Activated T-helper 9 cell treated with anti-CD3 and anti-CD28 coated beads, Interleukin-2, amount 50 U/mL, for 16 hours (primary cell): ENCODE measurements around the gene RFPL3.
"Not testable (repeated sequence)": the region's sequence is repeated elsewhere in the genome, so short reads cannot be mapped to it uniquely, and the experiment has no call there.

ENCODE experiments used
- DNase-seq: peaks from one replicate; pipeline ENCODE4 v3.0.0-alpha.2; 2020; ENCODE audit warnings: low read depth

RFPL3 gene

DNA sequence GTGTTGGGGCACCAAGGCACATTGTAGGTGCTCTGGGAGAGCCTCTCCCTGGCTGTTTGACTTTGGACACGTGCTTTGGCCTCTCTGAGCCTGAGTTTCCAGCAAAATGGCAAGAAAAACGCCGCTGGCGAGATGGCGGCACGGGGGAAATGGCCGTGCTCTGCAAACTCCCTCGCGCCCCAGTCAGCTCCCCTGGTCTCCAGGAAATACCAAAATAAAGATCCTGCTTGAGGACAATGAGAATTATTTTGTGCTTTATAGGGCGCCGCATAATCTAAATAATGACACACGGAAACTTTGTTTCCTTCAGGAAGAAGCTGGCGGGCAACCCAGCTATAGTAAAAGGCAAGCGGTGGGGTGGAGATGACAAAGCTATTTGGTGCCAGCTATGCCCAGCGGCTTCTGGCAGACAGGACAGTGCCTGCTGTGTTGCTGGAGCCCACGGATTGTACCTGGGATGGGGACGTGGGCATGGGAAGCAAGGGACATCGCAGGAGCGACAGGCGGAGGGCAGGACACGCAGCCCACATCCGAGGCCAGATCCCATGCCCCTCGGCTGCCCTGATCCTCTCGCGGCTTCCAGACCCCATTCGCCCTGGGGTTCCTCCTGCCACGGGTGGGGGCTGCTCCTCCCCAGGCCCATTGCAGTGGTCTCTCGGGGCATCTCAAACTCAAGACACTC lies 26.3 kb upstream of the RFPL3 start:
- no peak for DNase-seq

DNA sequence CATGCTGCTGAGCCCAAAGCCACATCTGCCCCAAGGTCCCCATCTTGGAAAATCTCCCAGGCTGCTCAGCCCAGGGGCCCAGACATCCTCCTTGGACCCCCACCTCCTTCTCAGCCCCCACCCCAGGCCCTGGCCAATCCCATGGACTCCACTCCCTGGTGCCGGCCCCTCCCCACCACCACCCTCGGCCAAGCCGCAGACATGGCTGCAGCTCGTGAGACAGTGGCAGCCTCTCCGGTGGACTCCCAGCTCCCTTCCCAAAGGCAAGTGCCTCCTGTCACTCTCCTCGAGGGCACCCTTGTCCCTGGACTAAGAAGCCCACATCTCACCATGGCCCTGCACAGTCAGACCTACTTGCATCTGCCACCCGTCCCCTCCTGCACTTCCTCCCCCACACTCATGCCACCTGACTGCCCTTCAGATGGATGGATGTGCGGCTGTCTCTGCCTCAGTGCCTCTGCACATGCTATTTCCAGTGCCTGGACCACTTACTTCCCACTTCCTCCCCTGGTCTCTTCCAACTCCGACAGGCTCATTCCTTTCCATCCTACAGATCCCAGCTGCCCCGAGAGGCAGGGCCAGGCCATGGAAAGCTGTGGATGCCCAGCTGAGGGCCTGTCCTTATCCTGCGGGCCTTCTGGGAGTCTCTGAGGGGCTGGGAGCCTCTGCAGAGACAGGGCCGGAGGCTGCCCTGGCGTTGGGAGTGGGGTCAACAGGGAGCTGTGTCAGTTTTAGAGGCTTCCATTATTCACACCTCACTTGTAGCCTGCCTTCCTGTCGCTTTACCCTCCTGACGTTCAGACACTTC lies 25.5 kb upstream of the RFPL3 start:
- no peak for DNase-seq

DNA sequence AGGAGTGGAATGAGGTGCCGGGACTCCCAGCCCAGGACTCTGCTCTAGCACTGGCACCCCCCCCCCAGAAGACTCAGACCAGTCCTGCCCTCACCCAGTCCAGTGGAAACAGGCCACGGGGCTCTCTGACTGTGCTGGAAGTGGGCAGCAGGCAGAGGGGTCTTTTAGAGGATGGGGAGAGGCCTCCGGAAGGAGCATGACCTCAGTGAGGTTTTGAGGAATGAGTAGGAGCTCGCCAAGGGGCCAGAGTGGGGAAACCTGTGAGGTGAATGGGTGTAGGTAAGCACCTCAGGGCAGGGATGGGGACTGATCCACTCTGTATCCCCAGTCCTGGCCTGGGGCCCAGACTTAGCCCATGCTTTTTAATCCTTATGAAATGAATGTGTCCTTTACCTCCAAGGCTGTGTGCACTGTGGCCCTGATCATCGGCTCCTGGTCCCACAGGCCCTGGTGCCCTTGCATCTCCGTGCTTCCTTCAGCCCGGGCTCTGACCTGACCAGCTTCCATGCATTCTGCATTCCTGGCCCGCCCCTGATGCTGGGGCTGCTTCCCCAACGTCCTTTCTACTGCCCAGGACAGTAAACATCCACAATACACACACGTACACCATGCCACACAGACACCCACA lies 24.4 kb upstream of the RFPL3 start:
- no peak for DNase-seq

DNA sequence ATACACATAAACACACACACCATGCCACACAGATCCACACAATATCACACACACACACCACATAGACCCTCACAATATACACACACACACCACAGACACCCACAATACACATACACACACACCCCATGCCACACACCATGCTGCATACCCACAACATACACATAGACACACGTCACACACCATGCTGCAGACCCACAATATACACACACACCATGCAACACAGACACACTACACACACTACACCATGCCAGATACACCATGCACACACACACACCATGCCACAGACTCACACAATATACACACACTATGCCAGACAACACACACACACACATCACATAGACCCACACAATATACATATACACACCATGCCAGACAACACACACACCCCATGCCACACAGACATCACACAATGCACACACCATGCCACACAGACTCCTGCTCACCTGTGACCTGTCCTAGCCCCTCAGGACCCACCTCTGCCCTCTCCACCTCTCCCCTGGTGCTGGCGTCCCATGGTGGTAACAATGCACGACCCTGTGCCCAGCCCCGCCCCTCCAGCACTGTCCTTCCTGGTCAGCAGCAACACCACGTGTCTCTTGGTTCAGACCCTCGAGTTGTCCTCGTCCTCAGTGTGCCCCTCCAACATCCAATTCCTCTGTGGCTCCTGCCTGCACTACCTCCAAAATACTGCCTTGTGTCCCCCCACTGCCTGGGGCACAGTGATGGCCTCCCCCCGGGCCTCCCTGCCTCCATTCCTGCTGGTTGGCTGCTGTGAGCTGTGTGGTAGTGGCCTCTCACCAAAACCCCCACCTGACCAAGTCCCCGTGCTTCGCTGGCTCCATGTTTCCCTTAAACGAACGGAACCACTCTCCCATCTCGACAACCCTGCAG lies 23.7 kb upstream of the RFPL3 start:
- DNase-seq, result no peak

DNA sequence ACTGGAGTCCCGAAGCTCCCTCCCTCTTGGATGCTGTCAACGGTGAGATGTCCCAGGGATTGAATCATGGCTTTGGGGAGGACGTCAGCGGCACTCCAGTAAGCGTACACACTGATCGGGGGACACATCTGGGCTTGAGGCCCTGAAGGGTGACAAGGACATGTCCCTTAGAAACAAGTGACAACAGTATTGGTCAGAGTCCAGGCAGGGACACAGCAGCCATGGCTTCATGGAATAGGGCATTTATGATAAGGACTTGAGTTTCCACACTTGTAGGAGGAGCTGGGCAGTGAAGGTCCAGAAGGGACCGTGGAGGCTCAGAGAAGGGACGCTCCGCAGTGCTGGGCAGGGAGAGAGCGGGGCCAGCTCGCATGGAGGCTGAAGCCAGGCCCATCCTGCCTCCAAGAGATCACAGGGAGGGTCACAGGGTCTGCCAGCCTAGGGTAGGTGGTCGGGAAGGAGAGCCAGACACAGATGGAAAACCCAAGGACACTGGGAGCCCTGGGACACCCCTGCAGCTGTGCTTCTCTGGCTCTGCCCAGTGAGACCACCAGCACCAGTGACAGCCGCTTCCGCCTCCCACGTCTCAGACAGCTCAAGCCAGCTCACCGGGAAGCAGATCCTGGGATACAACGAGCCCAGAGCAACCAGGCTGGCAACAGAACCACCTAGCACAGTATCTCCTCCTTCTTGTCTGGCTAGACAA lies 22.9 kb upstream of the RFPL3 start:
- no peak for DNase-seq

DNA sequence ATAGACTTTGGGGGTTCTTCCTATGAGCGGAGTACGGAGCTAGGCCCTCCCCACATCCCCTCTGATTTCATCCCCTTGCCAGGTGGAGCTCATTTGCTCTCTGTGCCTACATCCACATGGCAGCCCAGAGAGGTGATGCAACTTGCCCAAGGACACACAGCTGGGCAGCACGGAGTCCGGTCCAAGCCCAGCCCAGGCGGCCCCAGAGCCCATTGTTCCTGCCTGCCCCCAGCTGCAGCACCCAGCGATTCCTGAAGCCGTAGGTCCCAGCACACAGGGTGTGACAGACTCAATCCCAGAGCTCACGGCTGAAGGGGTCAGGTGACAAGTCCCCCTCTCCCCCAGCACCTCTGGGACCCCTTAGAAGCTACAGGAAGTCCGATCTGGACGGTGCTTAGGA lies 22.2 kb upstream of the RFPL3 start:
- DNase-seq, result no peak

DNA sequence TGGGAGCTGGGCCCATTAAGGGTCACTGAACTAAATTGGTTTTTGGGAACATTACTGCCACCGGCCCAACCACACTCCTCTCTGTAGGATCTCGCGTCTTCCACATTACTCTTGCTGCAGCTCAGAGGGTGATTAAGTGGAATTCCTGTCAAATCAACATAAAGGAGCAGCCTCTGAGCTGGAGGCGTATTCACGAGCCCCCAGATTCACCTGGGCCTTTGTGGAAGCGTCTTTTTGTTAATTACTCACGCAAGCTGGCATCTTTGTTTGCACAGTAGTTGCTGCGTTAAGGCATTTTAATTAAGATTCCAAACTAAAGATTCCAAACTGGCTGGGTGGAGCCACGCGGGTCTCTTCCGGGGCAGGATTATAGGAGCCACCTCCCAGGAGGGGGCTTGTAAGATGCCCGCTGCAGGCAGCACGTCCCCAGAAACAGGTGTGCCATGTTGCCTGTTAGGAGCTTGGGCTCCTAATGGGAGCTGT lies 21.5 kb upstream of the RFPL3 start:
- DNase-seq, result no peak

DNA sequence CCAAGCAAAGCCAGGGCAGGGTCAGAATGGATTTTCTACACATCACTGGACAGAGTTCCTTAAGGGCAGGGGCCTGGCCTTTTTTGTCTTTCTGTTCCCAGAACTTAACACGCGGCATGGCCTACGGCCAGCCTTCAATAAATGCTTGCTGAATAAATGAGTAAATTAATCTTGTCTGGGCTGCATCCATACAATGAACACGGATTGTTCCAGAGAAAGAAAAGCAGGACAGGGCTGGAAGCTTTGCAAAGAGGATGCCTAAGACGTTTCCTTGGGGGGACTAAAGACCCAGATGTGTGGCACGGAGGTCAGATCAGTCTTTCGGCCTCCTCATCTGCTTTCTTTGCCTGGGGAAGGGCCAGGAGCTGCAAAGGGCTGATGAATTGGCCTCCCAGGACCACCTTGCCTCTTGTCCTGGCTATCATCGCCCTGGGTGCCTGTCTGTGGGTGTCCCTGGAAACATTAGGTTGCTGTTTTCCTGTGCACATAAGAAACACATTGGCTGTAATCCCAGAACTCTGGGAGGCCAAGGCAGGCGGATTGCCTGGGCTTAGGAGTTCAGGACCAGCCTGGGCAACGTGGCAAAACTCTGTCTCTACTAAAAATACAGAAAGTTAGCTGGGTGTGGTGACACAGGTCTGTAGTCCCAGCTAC lies 20.8 kb upstream of the RFPL3 start:
- DNase-seq, result no peak

DNA sequence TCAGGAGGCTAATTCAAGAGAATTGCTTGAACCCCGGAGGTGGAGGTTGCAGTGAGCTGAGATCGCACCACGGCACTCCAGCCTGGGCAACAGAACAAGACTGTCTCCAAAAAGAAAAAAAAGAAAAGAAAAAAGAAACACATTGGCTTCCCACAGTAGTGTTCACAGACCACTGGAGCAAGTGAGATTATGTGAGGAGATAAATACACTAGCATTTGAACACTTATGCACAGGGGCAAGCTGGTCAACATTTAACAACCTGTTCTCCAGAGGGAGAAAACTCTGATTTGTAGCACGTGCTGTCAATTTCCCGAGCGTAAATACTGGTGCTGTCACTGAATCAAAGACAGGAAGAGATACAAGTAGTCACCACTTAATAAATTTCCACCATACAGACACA lies 20.2 kb upstream of the RFPL3 start:
- DNase-seq, result not testable (repeated sequence)

DNA sequence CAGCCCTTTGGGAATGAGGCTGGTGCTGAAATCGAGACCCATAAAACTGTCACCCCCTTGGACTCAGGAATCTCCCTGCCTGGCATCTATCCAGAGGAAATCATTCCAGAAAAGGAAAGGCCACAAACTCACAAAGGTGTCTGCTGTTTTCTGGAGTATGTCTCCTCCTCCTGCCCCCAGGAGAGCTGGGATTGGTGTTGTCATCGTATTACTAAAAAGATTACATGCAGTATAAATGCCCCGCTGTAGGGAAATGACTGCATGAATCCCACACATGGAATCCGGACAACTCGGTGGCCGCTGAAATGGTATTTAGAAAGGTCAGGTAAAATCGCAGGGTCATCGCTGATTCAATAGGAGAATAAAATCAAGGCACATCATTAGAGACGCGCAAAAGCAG lies 18.9 kb upstream of the RFPL3 start:
- DNase-seq, result no peak

DNA sequence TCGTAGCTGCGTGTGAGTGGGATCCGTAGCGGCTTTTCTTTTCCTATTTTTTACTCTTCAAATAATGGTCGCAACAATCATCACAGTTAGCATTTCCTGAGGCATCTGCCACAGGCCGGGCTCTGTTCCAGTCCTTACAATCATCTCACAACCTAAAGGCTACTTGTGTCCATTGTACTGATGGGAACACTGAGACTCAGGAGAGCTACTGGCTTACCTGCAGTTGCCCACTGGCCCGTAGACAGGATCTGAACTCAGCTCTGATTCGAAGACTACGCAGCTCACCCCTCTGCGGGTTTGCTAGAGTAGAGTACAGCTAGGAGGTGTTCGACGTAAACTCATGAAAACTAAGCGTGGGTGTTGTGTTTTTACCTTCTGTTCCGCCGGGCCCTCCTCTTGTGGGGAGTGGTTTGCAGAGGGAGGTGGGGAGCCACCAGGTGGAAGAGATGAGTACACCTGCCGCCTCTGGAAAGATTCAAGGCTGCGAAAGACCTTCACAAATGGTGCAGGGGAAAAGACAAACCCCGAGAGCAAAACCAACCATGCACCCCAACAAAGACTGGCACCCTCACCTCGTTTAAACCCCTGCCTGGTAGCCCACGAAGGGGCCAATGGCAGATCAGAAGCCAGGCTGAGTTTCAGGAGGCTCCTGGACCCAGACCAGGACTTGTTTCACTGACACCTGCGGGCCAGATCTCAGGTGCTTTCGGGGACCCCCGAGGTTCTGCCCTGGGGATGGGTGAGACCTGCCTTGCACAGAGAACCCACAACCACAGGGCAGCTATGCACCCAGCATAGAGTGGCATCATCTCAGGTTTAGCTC lies 18.3 kb upstream of the RFPL3 start:
- no peak for DNase-seq

DNA sequence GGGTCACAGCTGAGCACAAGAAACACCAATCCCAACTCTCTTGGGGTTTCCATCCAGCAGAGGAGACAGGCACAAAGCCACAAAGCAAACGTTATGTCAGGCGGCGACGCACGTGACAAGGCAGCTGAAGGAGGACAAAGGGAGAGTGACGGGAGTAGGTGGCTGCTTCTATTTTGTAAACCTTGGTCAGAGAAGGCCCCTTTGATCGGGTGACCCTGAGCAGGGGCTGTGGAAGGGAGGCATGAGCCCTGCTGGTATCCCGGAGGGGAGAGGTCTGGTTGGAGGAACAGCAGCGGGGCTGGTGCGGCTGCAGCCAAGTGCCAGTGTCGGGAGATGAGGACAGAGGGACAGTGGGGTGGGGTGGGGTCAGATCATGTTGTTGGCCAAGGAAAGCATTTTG lies 17.3 kb upstream of the RFPL3 start:
- DNase-seq, result no peak

DNA sequence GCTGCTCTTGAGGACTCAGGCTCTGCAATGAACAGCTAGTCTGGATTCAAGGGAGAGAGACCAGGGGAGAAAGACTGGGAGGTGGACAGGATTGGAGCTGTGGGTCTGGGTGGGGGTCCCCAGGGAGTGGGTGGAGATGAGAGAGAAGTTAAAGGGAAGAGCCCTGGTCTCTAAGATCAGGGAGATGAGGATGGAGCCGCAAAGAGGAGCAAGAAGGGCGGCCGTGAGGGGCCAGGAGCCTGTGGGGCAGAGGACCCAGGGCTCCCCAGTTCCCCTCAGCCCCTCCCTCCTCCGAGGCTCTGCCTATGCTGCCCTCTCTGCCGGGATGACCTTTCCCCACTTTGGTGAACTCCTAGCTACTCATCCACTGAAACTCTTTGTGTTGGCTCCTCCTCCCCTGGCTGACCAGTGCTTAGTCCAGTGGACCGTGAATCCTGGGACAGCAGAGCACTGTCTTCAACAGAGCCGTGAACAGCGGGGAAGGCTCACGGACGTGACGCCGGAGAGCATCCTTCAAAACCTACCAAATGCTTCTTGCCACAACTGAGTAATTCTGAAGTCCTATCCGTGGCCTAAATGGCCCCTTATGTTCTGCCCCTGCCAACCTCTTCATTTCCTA lies 16.4 kb upstream of the RFPL3 start:
- no peak for DNase-seq

DNA sequence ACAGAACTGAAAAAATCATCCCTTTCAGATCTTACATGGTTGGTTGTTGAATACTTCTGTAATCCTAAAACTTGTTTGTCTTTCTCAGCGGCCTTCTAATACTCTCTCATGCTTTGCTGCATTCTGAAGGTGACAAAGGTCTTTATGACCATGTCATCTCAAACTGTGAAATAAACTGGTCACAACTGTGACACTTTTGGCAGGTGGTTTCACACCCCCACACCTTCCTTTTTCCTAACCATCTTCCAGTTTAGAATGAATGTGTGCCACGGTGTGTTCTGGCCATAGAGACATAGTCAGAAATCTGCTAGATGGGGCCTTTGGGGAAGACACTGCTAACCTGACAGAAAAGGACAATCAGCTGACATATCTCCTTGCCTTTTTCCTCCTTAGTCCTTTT lies 14.7 kb upstream of the RFPL3 start:
- DNase-seq, result no peak

DNA sequence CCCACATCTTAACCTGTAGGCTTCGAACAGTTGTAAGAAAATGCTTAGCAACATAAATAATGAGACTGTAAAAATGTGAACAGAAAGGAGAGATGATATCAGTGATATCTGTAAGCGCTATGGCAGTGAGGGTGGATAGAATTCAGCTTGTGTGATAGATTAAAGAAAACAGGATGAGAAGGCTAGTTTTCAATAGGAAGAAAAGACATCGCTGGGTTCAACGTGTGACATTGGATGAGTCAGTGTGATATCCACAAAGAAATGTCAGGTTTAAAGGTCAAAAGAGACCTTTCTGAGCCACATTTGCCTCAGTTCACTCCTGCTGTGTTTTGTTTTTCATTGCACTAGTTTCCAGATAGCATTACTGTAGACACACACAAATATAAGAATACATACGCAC lies 13.7 kb upstream of the RFPL3 start:
- DNase-seq, result no peak

DNA sequence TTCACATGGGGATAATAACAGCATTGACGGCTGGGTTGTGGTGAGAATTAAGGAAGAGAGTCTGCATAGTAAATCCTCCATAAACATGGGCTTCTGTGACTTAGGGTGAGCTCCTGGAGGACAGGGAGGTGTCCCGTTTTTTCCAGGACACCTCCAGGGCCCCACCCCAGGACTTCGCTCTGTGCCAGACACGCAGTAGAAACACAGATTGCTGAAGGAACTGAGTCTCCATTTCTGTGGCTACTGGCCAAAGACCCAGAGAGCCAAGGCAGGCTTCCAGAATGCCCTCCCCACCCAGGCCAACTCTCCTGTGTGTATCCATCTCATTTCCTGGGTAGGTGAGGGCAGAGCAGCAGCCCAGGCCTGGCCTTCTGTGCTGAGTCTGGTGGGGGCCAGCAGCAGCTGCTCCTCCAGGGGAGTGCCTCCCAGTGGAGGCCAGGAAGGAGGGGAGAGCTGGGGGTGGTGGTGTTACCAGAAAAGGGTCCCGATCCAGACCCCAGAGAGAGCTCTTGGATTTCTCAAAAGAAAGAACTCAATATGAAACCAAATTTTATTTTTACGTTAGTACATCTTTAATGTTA lies 9.5 kb upstream of the RFPL3 start:
- DNase-seq, result no peak

DNA sequence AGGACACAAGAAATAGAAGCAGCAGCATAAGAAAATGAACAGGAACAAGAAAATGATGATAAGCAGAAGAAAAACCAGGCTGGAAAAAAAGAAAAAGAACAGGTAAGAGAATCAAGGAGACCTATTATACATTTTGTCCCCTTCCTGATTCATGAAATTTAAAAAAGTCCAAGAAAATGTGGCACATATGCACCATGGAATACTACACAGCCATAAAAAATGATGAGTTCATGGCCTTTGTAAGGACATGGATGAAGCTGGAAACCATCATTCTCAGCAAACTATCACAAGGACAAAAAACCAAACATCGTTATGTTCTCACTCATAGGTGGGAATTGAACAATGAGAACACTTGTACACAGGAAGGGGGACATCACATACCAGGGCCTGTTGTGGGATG lies 5.8 kb upstream of the RFPL3 start:
- DNase-seq, result not testable (repeated sequence)

DNA sequence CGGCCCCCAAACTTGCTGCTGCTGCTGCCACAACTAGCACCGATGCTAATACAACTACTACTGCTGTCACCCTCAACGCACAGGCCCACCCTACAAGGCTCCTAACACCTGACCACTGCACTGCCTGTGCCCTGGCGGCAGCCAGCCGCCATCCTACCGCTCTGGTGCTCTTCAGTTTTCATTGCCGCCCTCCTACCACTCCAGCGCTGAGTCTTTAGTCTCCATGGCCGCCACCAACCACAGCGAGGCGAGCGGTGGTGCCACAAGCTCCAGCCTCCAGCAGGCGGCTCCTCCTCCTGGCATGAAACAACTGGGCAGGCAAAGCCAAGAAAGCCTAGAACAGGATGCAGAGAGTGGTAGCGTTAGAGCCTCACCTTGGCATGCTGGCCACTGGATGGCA lies 5.0 kb upstream of the RFPL3 start:
- DNase-seq, result no peak

DNA sequence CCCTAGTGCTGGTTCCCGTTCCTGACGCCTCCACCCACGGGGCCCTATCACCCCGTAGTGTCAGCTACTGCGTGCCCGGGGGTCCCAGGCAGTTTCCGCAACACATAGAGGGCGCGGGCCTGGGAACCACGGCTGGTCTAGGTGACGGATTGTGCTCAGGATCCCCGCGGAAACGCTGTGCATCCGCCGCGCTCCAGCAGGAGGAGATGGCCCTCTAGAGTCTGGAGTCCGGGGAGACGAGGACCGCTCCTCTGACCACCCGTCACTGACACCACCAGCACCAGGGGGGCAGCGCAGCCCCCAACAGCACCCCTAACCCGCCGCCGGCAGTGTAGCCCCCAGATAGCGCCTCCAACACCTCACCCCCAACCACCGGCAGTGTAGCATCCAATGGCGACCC lies 4.4 kb upstream of the RFPL3 start:
- DNase-seq, result no peak
